SK-N-SH treated with all-trans-retinoic acid at 6 μM for 48 hours (cell line): ENCODE data around the gene INSYN2B.

ENCODE experiments used
- ATAC-seq: fragments of 200-7000 bp; cut with Tn5 transposase; 3 replicates; pipeline ENCODE4 v1.9.1; 2020; ENCODE audit warnings: mild to moderate bottlenecking, moderate library complexity
- ARNTL ChIP-seq: fragments of 450-650 bp; formaldehyde crosslinking; IDR thresholded peaks from 2 replicates; pipeline ENCODE4 v1.5.0; 2020; ENCODE audit warnings: low read depth, mild to moderate bottlenecking, moderate library complexity, borderline replicate concordance
- BACH2 ChIP-seq: fragments of 250-450 bp; sonication (Bioruptor Pico); IDR thresholded peaks from 2 replicates; pipeline ENCODE4 v1.9.0; 2021; ENCODE audit warnings: mild to moderate bottlenecking, borderline replicate concordance
- CREB5 ChIP-seq: fragments of 250-450 bp; sonication (Bioruptor Pico); IDR thresholded peaks from 2 replicates; pipeline ENCODE4 v1.5.1; 2020; ENCODE audit warnings: low read depth, mild to moderate bottlenecking, moderate library complexity
- CSRNP3 ChIP-seq: fragments of 250-450 bp; sonication (Bioruptor Pico); IDR thresholded peaks from 2 replicates; pipeline ENCODE4 v1.5.1; 2021; ENCODE audit warnings: mild to moderate bottlenecking, moderate library complexity
- ESRRG ChIP-seq: fragments of 250-450 bp; sonication (Bioruptor Pico); IDR thresholded peaks from 2 replicates; pipeline ENCODE4 v1.6.1; 2021; ENCODE audit warnings: mild to moderate bottlenecking
- GLIS3 ChIP-seq: fragments of 250-450 bp; sonication (Bioruptor Pico); IDR thresholded peaks from 2 replicates; pipeline ENCODE4 v1.5.0; 2020; ENCODE audit warnings: mild to moderate bottlenecking, moderate library complexity
- ISL1 ChIP-seq: fragments of 250-450 bp; sonication (Bioruptor Pico); IDR thresholded peaks from 2 replicates; pipeline ENCODE4 v2.1.2; 2022; ENCODE audit warnings: mild to moderate bottlenecking, moderate library complexity
- OSR1 ChIP-seq: fragments of 250-450 bp; sonication (Bioruptor Pico); IDR thresholded peaks from 2 replicates; pipeline ENCODE4 v1.8.0; 2022; ENCODE audit warnings: moderate library complexity, mild to moderate bottlenecking, inconsistent platforms
- PATZ1 ChIP-seq: fragments of 250-450 bp; sonication (Bioruptor Pico); IDR thresholded peaks from 2 replicates; pipeline ENCODE4 v1.8.0; 2020; ENCODE audit warnings: mild to moderate bottlenecking, moderate library complexity, borderline replicate concordance
- POU6F1 ChIP-seq: fragments of 250-450 bp; sonication (Bioruptor Pico); IDR thresholded peaks from 2 replicates; pipeline ENCODE4 v1.8.0; 2021; ENCODE audit warnings: low read depth, mild to moderate bottlenecking, moderate library complexity, borderline replicate concordance
- PPARA ChIP-seq: fragments of 250-450 bp; sonication (Bioruptor Pico); IDR thresholded peaks from 2 replicates; pipeline ENCODE4 v1.5.0; 2020; ENCODE audit warnings: mild to moderate bottlenecking, borderline replicate concordance
- RARB ChIP-seq: fragments of 250-450 bp; sonication (Bioruptor Pico); IDR thresholded peaks from 2 replicates; pipeline ENCODE4 v1.8.0; 2021; ENCODE audit warnings: mild to moderate bottlenecking, moderate library complexity
- SNAI2 ChIP-seq: fragments of 250-450 bp; sonication (Bioruptor Pico); IDR thresholded peaks from 2 replicates; pipeline ENCODE4 v1.5.0; 2020; ENCODE audit warnings: mild to moderate bottlenecking, moderate library complexity
- TCF4 ChIP-seq: fragments of 250-450 bp; sonication (Bioruptor Pico); IDR thresholded peaks from 2 replicates; pipeline ENCODE4 v1.8.0; 2021; ENCODE audit warnings: mild to moderate bottlenecking, moderate library complexity, borderline replicate concordance
- TOX ChIP-seq: fragments of 250-450 bp; sonication (Bioruptor Pico); IDR thresholded peaks from 2 replicates; pipeline ENCODE4 v1.8.0; 2021; ENCODE audit warnings: mild to moderate bottlenecking, moderate library complexity, borderline replicate concordance
- TSHZ2 ChIP-seq: fragments of 250-450 bp; sonication (Bioruptor Pico); IDR thresholded peaks from 2 replicates; pipeline ENCODE4 v1.5.0; 2020; ENCODE audit warnings: mild to moderate bottlenecking, moderate library complexity
- ZFP3 ChIP-seq: fragments of 250-450 bp; sonication (Bioruptor Pico); IDR thresholded peaks from 2 replicates; pipeline ENCODE4 v1.5.0; 2020; ENCODE audit warnings: mild to moderate bottlenecking, moderate library complexity
- ZFP30 ChIP-seq: fragments of 450-650 bp; formaldehyde crosslinking; IDR thresholded peaks from 2 replicates; pipeline ENCODE4 v1.5.0; 2022; ENCODE audit warnings: mild to moderate bottlenecking, moderate library complexity
- ZNF565 ChIP-seq: fragments of 450-650 bp; formaldehyde crosslinking; conservative IDR thresholded peaks from 2 replicates; pipeline ENCODE4 v1.5.0; 2020; ENCODE audit warnings: low read depth, mild to moderate bottlenecking, moderate library complexity
- ZNF70 ChIP-seq: fragments of 450-650 bp; formaldehyde crosslinking; IDR thresholded peaks from 2 replicates; pipeline ENCODE4 v1.5.0; 2020; ENCODE audit warnings: mild to moderate bottlenecking, moderate library complexity
- ZNF8 ChIP-seq: fragments of 450-650 bp; formaldehyde crosslinking; IDR thresholded peaks from 2 replicates; pipeline ENCODE4 v1.5.0; 2020; ENCODE audit warnings: mild to moderate bottlenecking, moderate library complexity

Gene INSYN2B

GRCh38 chr5:169935762-169936161 is 44.5 kb downstream of the INSYN2B start:
- ATAC-seq, result no peak
- TF ChIP-seq ZNF8 (CRISPR knock-in tag), result no peak
- no peak for TF ChIP-seq ZFP30 (CRISPR knock-in tag)
- TF ChIP-seq GLIS3 (CRISPR knock-in tag), result no peak
- TF ChIP-seq ZNF70, result no peak
- TF ChIP-seq POU6F1 (CRISPR knock-in tag), result no peak
- TF ChIP-seq CSRNP3, result no peak
- no peak for TF ChIP-seq SNAI2 (CRISPR knock-in tag)
- TF ChIP-seq ESRRG (CRISPR knock-in tag), result no peak
- no peak for TF ChIP-seq ZNF565 (CRISPR knock-in tag)
- no peak for TF ChIP-seq TCF4 (CRISPR knock-in tag)
- TF ChIP-seq ZFP3 (CRISPR knock-in tag), result no peak
- TF ChIP-seq RARB (CRISPR knock-in tag), result no peak

- TF ChIP-seq POU6F1 (CRISPR knock-in tag) (no peak), ZNF565 (CRISPR knock-in tag) (no peak), ISL1 (CRISPR knock-in tag) (0 out of 2 replicates have a peak, but pooled peaks have one; percentile 10)
- ATAC-seq, result peak; percentile 89
Measured at GRCh38 chr5:169934990-169935389, 45.3 kb downstream of the INSYN2B start.

GRCh38 chr5:169933616-169934015 is 46.7 kb downstream of the INSYN2B start:
- TF ChIP-seq ISL1 (CRISPR knock-in tag) (no peak), POU6F1 (CRISPR knock-in tag) (no peak), ZNF8 (CRISPR knock-in tag) (no peak), OSR1 (CRISPR knock-in tag) (no peak), SNAI2 (CRISPR knock-in tag) (no peak), TOX (CRISPR knock-in tag) (no peak), BACH2 (no peak), CSRNP3 (no peak), ARNTL (CRISPR knock-in tag) (no peak), PPARA (CRISPR knock-in tag) (no peak), ZFP30 (CRISPR knock-in tag) (no peak), ESRRG (CRISPR knock-in tag) (no peak), CREB5 (CRISPR knock-in tag) (no peak), PATZ1 (CRISPR knock-in tag) (no peak), GLIS3 (CRISPR knock-in tag) (no peak), TCF4 (CRISPR knock-in tag) (no peak), TSHZ2 (CRISPR knock-in tag) (no peak), ZFP3 (CRISPR knock-in tag) (no peak), ZNF565 (CRISPR knock-in tag) (no peak)
- peak; percentile 54 for ATAC-seq
